GM23248 (cell line): ENCODE results near the gene SH3PXD2A.

Experiments used
- EZH2 ChIP-seq: fragments of 200-600 bp; sonication (generic); IDR thresholded peaks from 2 replicates; pipeline ENCODE4 v1.6.1; 2018; ENCODE audit warnings: antibody characterized with exemption, mild to moderate bottlenecking; ENCODE audit not compliant: insufficient read depth, poor library complexity, severe bottlenecking
- EZH2phosphoT487 ChIP-seq: fragments of 200-600 bp; sonication (generic); IDR thresholded peaks from 2 replicates; pipeline ENCODE4 v1.6.1; 2018; ENCODE audit warnings: antibody characterized with exemption, moderate library complexity, mild to moderate bottlenecking, low read depth; ENCODE audit not compliant: insufficient read depth

DNA sequence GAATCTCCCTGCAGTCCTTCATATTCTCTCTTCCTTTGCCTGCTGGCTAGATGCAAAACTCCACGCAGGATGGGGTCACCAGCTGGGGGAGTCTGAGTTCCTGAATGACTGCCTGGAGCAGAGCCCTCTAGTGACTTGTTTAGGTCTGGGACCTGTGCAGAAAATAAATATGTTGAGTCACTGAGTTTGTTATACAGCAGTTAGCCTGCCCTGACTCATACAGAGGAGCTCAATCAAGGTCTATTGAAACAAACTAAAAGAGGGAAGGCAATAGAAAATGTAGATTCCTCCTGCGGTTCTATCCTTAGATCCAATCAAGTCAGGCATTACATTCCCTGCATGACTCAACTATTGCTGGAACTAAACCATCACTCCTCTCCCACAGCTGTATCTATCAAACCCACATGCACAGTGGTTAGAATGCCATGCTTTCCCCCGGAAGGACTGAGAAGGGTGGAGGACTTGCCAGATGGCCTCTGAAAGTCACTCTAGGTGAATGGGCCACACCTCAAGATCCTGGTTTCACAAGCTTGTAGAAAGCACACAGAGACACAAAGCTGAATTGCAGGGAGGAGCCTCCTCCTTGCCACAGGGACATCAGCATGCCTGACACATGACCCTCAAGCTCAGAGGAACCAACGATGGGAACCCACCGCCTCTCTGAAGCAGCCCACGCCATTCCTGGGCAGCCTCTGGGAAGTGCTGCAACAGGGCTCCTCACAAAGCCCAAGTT lies 73.9 kb downstream of the SH3PXD2A start:
- TF ChIP-seq EZH2phosphoT487 (no peak), EZH2 (no peak)
